HCT116 (cell line): ENCODE measurements around the gene SURF6. TPM values are rescaled to one million over a fixed set of nuclear protein-coding genes. Genes with fewer than 3 reads are reported as not detected.

Experiments
- ATAC-seq: fragments of 200-7000 bp; cut with Tn5 transposase; 2 replicates; pipeline ENCODE4 v1.9.1; 2020; ENCODE audit warnings: mild to moderate bottlenecking, moderate library complexity
- BruUV-seq: library from RNA; stranded (reverse); fragments of 400-500 nt; replicated peaks from 2 replicates; lab custom pipeline; 2021; lab: Mats Ljungman, UMichigan
- CTCF ChIA-PET: fragments of 300-600 bp; sonication (Branson Sonifier 250); formaldehyde crosslinking; loops from one replicate; lab custom pipeline; 2021; ENCODE audit warnings: antibody characterized with exemption; lab: Charles Lee
- POLR2A ChIA-PET: fragments of 300-600, 350-600 bp; sonication (Branson Sonifier 250); formaldehyde crosslinking; loops from one replicate; lab custom pipeline; 2021; ENCODE audit warnings: antibody characterized with exemption; lab: Charles Lee
- RAD21 ChIA-PET, 2 experiments: fragments of 300-600 bp; sonication (Branson Sonifier 250); formaldehyde crosslinking; loops; one replicate each; lab custom pipeline; 2023; ENCODE audit warnings: low total read pairs in 2 of 2; ENCODE audit not compliant: uncharacterized antibody in 2 of 2, unreplicated experiment in 2 of 2, low non-redundant PET in 1 of 2; lab: Charles Lee
- DNase-seq: peaks from one replicate; pipeline ENCODE4 v3.0.0-alpha.2; 2010; ENCODE audit warnings: low read depth, low spot score
- H2AFZ ChIP-seq: fragments of 200-600 bp; shearing (Covaris generic), sonication (generic); 2 replicates; pipeline ENCODE4 v1.6.1; 2017; ENCODE audit warnings: low read depth, mixed run types, mixed read lengths, antibody characterized with exemption, low read length; ENCODE audit not compliant: poor library complexity, severe bottlenecking
- H3K27ac ChIP-seq: 2 replicates; pipeline ENCODE4 v1.5.1; 2012; ENCODE audit warnings: low read depth, low read length
- H3K27me3 ChIP-seq: fragments of 200-600 bp; sonication (generic); 2 replicates; pipeline ENCODE4 v1.6.1; 2016; ENCODE audit warnings: mixed run types, low read length, mixed read lengths; ENCODE audit not compliant: insufficient read depth
- H3K36me3 ChIP-seq, 2 experiments: fragments of 200-500 bp in 1 of 2; fragments of 200-600 bp in 1 of 2; sonication (Bioruptor generic) in 1 of 2; sonication (generic) in 1 of 2; 2 replicates each; pipeline versions ENCODE4 v1.5.1 to v1.6.1; 2014 to 2016; ENCODE audit warnings: low read length in 2 of 2, inconsistent platforms in 1 of 2, mixed read lengths in 1 of 2, mixed run types in 1 of 2; ENCODE audit not compliant: insufficient read depth in 2 of 2, control insufficient read depth in 1 of 2
- H3K4me1 ChIP-seq, 2 experiments: fragments of 200-600 bp in 1 of 2; sonication (generic) in 1 of 2; 2 replicates each; pipeline versions ENCODE4 v1.5.1 to v1.6.1; 2012 to 2017; ENCODE audit warnings: low read length in 2 of 2, inconsistent platforms in 1 of 2, mild to moderate bottlenecking in 1 of 2, mixed read lengths in 1 of 2, mixed run types in 1 of 2, moderate library complexity in 1 of 2; ENCODE audit not compliant: insufficient read depth in 2 of 2, control insufficient read depth in 1 of 2
- H3K4me2 ChIP-seq: fragments of 200-600 bp; sonication (generic); 2 replicates; pipeline ENCODE4 v1.6.1; 2017; ENCODE audit warnings: mixed run types, low read length, mixed read lengths
- H3K4me3 ChIP-seq, 2 experiments: fragments of 200-600 bp in 1 of 2; sonication (generic) in 1 of 2; replicated peaks in 1 of 2; 2 replicates each; pipeline ENCODE4 v1.5.1; 2011 to 2016; ENCODE audit warnings: low read length in 2 of 2, control low read depth in 1 of 2, low read depth in 1 of 2, mild to moderate bottlenecking in 1 of 2, mixed read lengths in 1 of 2, mixed run types in 1 of 2
- H3K79me2 ChIP-seq: fragments of 200-600 bp; sonication (generic); 2 replicates; pipeline ENCODE4 v1.6.1; 2017; ENCODE audit warnings: mild to moderate bottlenecking, mixed run types, low read length, moderate library complexity, mixed read lengths; ENCODE audit not compliant: insufficient read depth
- H3K9ac ChIP-seq: fragments of 200-600 bp; sonication (generic); 2 replicates; pipeline ENCODE4 v1.6.1; 2016; ENCODE audit warnings: low read length, mixed read lengths
- H3K9me2 ChIP-seq: fragments of 200-600 bp; sonication (generic), shearing (Covaris generic); 2 replicates; pipeline ENCODE4 v1.6.1; 2017; ENCODE audit warnings: mixed run types, mild to moderate bottlenecking, moderate library complexity; ENCODE audit not compliant: insufficient read depth
- H3K9me3 ChIP-seq, 2 experiments: fragments of 200-500 bp in 1 of 2; fragments of 200-600 bp in 1 of 2; sonication (Bioruptor generic) in 1 of 2; sonication (generic) in 1 of 2; 2 replicates each; pipeline ENCODE4 v1.6.1; 2014 to 2017; ENCODE audit warnings: low read length in 2 of 2, mixed read lengths in 2 of 2, inconsistent platforms in 1 of 2, low read depth in 1 of 2, mild to moderate bottlenecking in 1 of 2, mixed run types in 1 of 2, moderate library complexity in 1 of 2; ENCODE audit not compliant: control insufficient read depth in 1 of 2, insufficient read depth in 1 of 2
- H4K20me1 ChIP-seq: fragments of 200-600 bp; sonication (generic), shearing (Covaris generic); 2 replicates; pipeline ENCODE4 v1.6.1; 2017; ENCODE audit warnings: mixed run types, mild to moderate bottlenecking, moderate library complexity; ENCODE audit not compliant: insufficient read depth
- CBX3 ChIP-seq: IDR thresholded peaks from 2 replicates; pipeline ENCODE4 v1.6.1; 2012; ENCODE audit warnings: low read depth
- CEBPB ChIP-seq: IDR thresholded peaks from 2 replicates; pipeline ENCODE4 v1.6.1; 2012; ENCODE audit warnings: low read depth
- EGR1 ChIP-seq: IDR thresholded peaks from 2 replicates; pipeline ENCODE4 v1.6.1; 2012; ENCODE audit warnings: low read depth
- ELF1 ChIP-seq: IDR thresholded peaks from 2 replicates; pipeline ENCODE4 v1.6.1; 2012; ENCODE audit warnings: low read depth, borderline replicate concordance
- EZH2 ChIP-seq: fragments of 200-600 bp; sonication (generic); IDR thresholded peaks from 2 replicates; pipeline ENCODE4 v1.6.1; 2017; ENCODE audit warnings: antibody characterized with exemption, mixed run types
- EZH2phosphoT487 ChIP-seq: fragments of 200-600 bp; IDR thresholded peaks from 2 replicates; pipeline ENCODE4 v1.6.1; 2018; ENCODE audit warnings: antibody characterized with exemption, borderline replicate concordance
- FOSL1 ChIP-seq: IDR thresholded peaks from 2 replicates; pipeline ENCODE4 v1.6.1; 2012; ENCODE audit warnings: low read depth
- JUND ChIP-seq: IDR thresholded peaks from 2 replicates; pipeline ENCODE4 v1.6.1; 2012
- TCF7L2 ChIP-seq: IDR thresholded peaks from 2 replicates; pipeline ENCODE4 v1.7.0; 2011; ENCODE audit warnings: borderline replicate concordance, inconsistent platforms; ENCODE audit not compliant: insufficient read depth, insufficient read length; ENCODE audit errors: extremely low read depth
- ZFX ChIP-seq: fragments of 450-650 bp; IDR thresholded peaks from 2 replicates; pipeline ENCODE4 v1.6.1; 2017
- ZNF274 ChIP-seq: fragments of 200-500 bp; sonication (Bioruptor generic); IDR thresholded peaks from 2 replicates; pipeline ENCODE4 v1.6.1; 2014; ENCODE audit warnings: mild to moderate bottlenecking, low read depth, low read length, inconsistent platforms
- intact Hi-C: fragments of 100-400 bp; cut with micrococcal nuclease; formaldehyde crosslinking; loops from 2 replicates; pipeline ENCODE4 v1.10.0; 2022
- total RNA-seq: library from RNA; stranded (reverse); gene quantifications from one replicate; pipeline ENCODE4 v1.2.1, GENCODE V29; 2021; ENCODE audit not compliant: unreplicated experiment
- TF ChIP-seq, protein P1 (sequence below): IDR thresholded peaks from 2 replicates; pipeline ENCODE4 v1.6.1; 2012
- TF ChIP-seq, protein P2 (sequence below): IDR thresholded peaks from 2 replicates; pipeline ENCODE4 v1.6.1; 2012

SURF6 gene
- total RNA-seq, 1 experiment from 2014 or later = 30.1 TPM

DNA sequence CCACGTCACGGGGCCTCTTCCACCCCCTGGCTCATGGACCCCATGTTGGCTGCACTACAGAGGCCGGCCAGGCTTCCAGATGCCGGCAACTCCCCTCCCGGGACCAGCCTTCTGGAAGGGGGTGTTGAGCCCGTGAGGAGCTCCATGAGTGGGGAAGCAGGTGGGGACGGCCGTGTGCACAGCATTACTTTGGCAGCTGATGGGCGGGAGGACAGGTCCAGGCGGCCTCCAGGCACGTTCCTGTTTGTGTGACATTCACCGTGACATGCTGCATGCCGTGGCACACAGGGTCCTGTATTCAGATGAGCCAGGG is 31.9 kb downstream of the SURF6 start:
- RAD21 ChIA-PET = no interaction called here
- Histone ChIP-seq H3K79me2 (no peaks in the 10 kb centered on the region), H3K4me1 (no peaks in the 10 kb centered on the region), H3K4me3 (no peak overlapping the region), H3K27ac (no peak overlapping the region), H3K9me2 (no peaks in the 10 kb centered on the region), H3K9ac (no peak overlapping the region), H3K9me3 (no peaks in the 10 kb centered on the region), H4K20me1 (no peaks in the 10 kb centered on the region), H3K36me3 (no peaks in the 10 kb centered on the region), H3K4me2 (no peak overlapping the region), H2AFZ (no peak overlapping the region), H3K27me3 (0 out of 2 replicates have a peak, but pooled peaks cover 3% of the 10 kb centered on the region)
- TF ChIP-seq ZNF274 = no peak
- TF ChIP-seq EZH2 = no peak
- TF ChIP-seq ELF1 = no peak
- no peak for TF ChIP-seq CBX3
- no peak for TF ChIP-seq TCF7L2
- TF ChIP-seq, protein P1, sequence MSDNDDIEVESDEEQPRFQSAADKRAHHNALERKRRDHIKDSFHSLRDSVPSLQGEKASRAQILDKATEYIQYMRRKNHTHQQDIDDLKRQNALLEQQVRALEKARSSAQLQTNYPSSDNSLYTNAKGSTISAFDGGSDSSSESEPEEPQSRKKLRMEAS = no peak
- CTCF ChIA-PET = no interaction called here
- intact Hi-C loops = no loop called here
- no TSS peak for BruUV-seq
- no peak for ATAC-seq
- no peak for DNase-seq
- POLR2A ChIA-PET = no interaction called here

DNA sequence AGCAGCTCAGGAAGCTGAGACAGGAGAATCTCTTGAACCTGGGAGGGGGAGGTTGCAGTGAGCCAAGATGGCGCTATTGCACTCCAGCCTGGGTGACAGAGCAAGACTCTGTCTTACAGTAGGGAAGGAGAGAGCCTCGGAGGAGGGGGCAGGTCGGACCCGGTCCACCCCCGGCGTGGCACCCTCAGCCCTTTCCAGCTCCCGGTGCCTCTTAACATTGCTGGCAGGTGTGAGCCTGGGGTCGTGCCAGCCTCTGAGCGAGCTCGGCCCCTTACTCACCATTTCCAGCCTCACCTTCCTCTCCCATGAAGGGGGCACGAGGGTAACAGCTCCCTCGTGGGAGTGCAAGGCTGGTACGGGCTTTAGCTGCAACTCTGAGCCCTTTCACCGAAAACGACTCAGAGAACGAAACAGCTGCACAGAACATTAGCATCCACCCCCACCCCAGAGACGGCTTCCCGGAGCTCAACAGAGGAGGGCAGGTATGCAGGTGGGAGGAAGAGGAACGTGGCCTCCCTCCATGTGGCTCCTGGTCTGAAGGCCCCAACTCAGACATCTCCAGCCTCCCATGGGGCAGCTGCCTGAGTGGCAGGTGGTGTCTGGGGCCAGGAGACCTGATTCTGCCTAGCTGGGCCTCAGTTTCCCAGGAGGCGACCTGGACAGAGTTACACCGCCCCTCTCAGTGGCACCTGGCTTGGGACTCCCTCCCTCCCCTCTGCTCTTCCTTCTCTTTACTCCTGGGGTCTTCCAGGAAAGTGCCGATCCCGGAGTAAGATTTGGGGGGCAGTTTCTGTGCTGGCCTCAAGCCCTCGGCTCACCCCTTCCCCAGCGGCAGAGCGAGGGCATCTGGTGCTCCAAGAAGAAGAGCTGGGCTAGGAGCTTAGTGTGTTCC is 32.5 kb downstream of the SURF6 start:
- H3K9ac ChIP-seq = no peak overlapping the region
- no TSS peak for BruUV-seq
- H4K20me1 ChIP-seq = no peaks in the 10 kb centered on the region
- no peaks in the 10 kb centered on the region for H3K79me2 ChIP-seq
- H3K9me2 ChIP-seq = no peaks in the 10 kb centered on the region
- no peaks in the 10 kb centered on the region for H3K4me1 ChIP-seq
- intact Hi-C loops = no loop called here
- H3K9me3 ChIP-seq = no peaks in the 10 kb centered on the region
- DNase-seq = no peak
- no peaks in the 10 kb centered on the region for H3K36me3 ChIP-seq
- ATAC-seq = no peak
- no peak overlapping the region for H3K4me2 ChIP-seq
- 0 out of 2 replicates have a peak, but pooled peaks cover 3% of the 10 kb centered on the region for H3K27me3 ChIP-seq
- RAD21 ChIA-PET = no interaction called here
- no peak overlapping the region for H2AFZ ChIP-seq
- TF ChIP-seq, protein P2, sequence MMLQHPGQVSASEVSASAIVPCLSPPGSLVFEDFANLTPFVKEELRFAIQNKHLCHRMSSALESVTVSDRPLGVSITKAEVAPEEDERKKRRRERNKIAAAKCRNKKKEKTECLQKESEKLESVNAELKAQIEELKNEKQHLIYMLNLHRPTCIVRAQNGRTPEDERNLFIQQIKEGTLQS = no peak
- TF ChIP-seq JUND = no peak
- no peak for TF ChIP-seq CBX3
- TF ChIP-seq EGR1 = no peak
- no peak for TF ChIP-seq ZFX
- no peak for TF ChIP-seq EZH2phosphoT487
- TF ChIP-seq CEBPB = no peak
- TF ChIP-seq EZH2 = no peak
- no peak for TF ChIP-seq FOSL1
- no peak overlapping the region for H3K4me3 ChIP-seq
- CTCF ChIA-PET = no interaction called here
- H3K27ac ChIP-seq = no peak overlapping the region
- POLR2A ChIA-PET = no interaction called here
